B cell (primary cell): Measurements from ENCODE around the gene TMCO6. TPM values are rescaled to one million over a fixed set of nuclear protein-coding genes. Genes with fewer than 3 reads are reported as not detected.

Experiments
- ATAC-seq: fragments of 200-7000 bp; cut with Tn5 transposase; one replicate; pipeline ENCODE4 v1.10.0; 2021; ENCODE audit warnings: low read depth, mild to moderate bottlenecking, moderate number of reproducible peaks, moderate library complexity
- CTCF ChIA-PET: fragments of 350-600 bp; sonication (Branson Sonifier 250); formaldehyde crosslinking; loops from one replicate; lab custom pipeline; 2021; ENCODE audit warnings: antibody characterized with exemption, inconsistent platforms; lab: Charles Lee
- POLR2A ChIA-PET: fragments of 350-600 bp; sonication (Branson Sonifier 250); formaldehyde crosslinking; loops from one replicate; lab custom pipeline; 2021; ENCODE audit warnings: antibody characterized with exemption; lab: Charles Lee
- DNase-seq: peaks from one replicate; pipeline ENCODE4 v3.0.0; 2013
- H2AFZ ChIP-seq: 2 replicates; pipeline ENCODE4 v1.6.1; 2012; ENCODE audit warnings: mild to moderate bottlenecking, low read depth, low read length; ENCODE audit not compliant: insufficient read depth, poor library complexity, severe bottlenecking
- H3K27ac ChIP-seq, 2 donors: 1 replicate in 1 of 2; 2 replicates in 1 of 2; pipeline ENCODE4 v1.5.1; 2012 to 2013; ENCODE audit warnings: low read length in 2 of 2, mild to moderate bottlenecking in 2 of 2, moderate library complexity in 1 of 2
- H3K27me3 ChIP-seq, 4 experiments: fragments of 200-600 bp in 1 of 4; sonication (generic) in 1 of 4; replicated peaks in 1 of 4; 1 replicate in 2 of 4; 2 replicates in 2 of 4; pipeline versions ENCODE4 v1.6.1 to v1.7.0; 2013 to 2016; ENCODE audit warnings: low read length in 3 of 4, mild to moderate bottlenecking in 2 of 4, mixed read lengths in 1 of 4, moderate library complexity in 1 of 4; ENCODE audit not compliant: insufficient read depth in 4 of 4, control insufficient read depth in 3 of 4; ENCODE audit errors: control extremely low read depth in 1 of 4
- H3K36me3 ChIP-seq, 2 experiments: replicated peaks in 1 of 2; 1 replicate in 1 of 2; 2 replicates in 1 of 2; pipeline versions ENCODE4 v1.6.1 to v1.7.1; 2013; ENCODE audit warnings: low read length in 1 of 2; ENCODE audit not compliant: insufficient read depth in 2 of 2, control insufficient read depth in 1 of 2; ENCODE audit errors: control extremely low read depth in 1 of 2, extremely low read depth in 1 of 2
- H3K4me1 ChIP-seq, 2 donors: fragments of 200-600 bp in 1 of 2; sonication (generic) in 1 of 2; 1 replicate in 1 of 2; 2 replicates in 1 of 2; pipeline versions ENCODE4 v1.5.1 to v1.6.1; 2013 to 2017; ENCODE audit warnings: low read length in 2 of 2; ENCODE audit not compliant: control insufficient read depth in 2 of 2, insufficient read depth in 2 of 2
- H3K4me2 ChIP-seq: replicated peaks from 2 replicates; pipeline ENCODE3; 2012; ENCODE audit warnings: mild to moderate bottlenecking, low read depth, low read length; ENCODE audit not compliant: poor library complexity, severe bottlenecking
- H3K4me3 ChIP-seq, 5 experiments: fragments of 200-600 bp in 1 of 5; sonication (generic) in 1 of 5; 1 replicate in 3 of 5; 2 replicates in 2 of 5; pipeline versions ENCODE4 v1.5.1 to v1.7.0; 2011 to 2016; ENCODE audit warnings: low read length in 4 of 5, mild to moderate bottlenecking in 4 of 5, low read depth in 2 of 5, control low read depth in 1 of 5, moderate library complexity in 1 of 5; ENCODE audit not compliant: insufficient read depth in 1 of 5; ENCODE audit errors: control extremely low read depth in 1 of 5, extremely low read depth in 1 of 5
- H3K79me2 ChIP-seq: fragments of 200-600 bp; sonication (generic); one replicate; pipeline ENCODE4 v1.6.0; 2016; ENCODE audit warnings: low read length; ENCODE audit not compliant: control insufficient read depth, insufficient read depth
- H3K9ac ChIP-seq: fragments of 200-600 bp; sonication (generic); 2 replicates; pipeline ENCODE4 v1.6.1; 2017; ENCODE audit warnings: mild to moderate bottlenecking, low read length, moderate library complexity
- H3K9me3 ChIP-seq, 3 donors: one replicate each; pipeline versions ENCODE4 v1.6.1 to v1.7.1; 2013; ENCODE audit warnings: low read length in 2 of 3; ENCODE audit not compliant: control insufficient read depth in 2 of 3, insufficient read depth in 1 of 3; ENCODE audit errors: control extremely low read depth in 1 of 3
- H4K20me1 ChIP-seq: 2 replicates; pipeline ENCODE4 v1.6.0; 2012; ENCODE audit warnings: mild to moderate bottlenecking, low read length; ENCODE audit not compliant: insufficient read depth, control insufficient read depth, poor library complexity, severe bottlenecking
- H3K27ac Mint-ChIP-seq: one replicate; pipeline ENCODE4 v1.8.0; 2021; ENCODE audit warnings: mixed read lengths
- H3K27me3 Mint-ChIP-seq: one replicate; pipeline ENCODE4 v1.8.0; 2021; ENCODE audit warnings: mixed read lengths
- H3K4me1 Mint-ChIP-seq: one replicate; pipeline ENCODE4 v1.8.0; 2021; ENCODE audit warnings: mixed read lengths
- H3K4me3 Mint-ChIP-seq: one replicate; pipeline ENCODE4 v1.8.0; 2021; ENCODE audit warnings: mixed read lengths
- H3K9me3 Mint-ChIP-seq: one replicate; pipeline ENCODE4 v1.8.0; 2022; ENCODE audit warnings: mixed read lengths; ENCODE audit not compliant: insufficient read depth
- EZH2 ChIP-seq: IDR thresholded peaks from 2 replicates; pipeline ENCODE4 v1.6.1; 2012; ENCODE audit warnings: borderline replicate concordance, low read depth, mild to moderate bottlenecking, moderate library complexity, low read length; ENCODE audit not compliant: insufficient read depth, poor library complexity, severe bottlenecking
- WGBS: methylation state at CpG from one replicate; pipeline ENCODE4 v1.1.5; 2013; ENCODE audit warnings: missing lambda C conversion rate; ENCODE audit not compliant: insufficient coverage; 5-methylcytosine and 5-hydroxymethylcytosine counted together
- intact Hi-C: fragments of 100-400 bp; cut with micrococcal nuclease; formaldehyde crosslinking; loops from one replicate; pipeline ENCODE4 v1.10.0; 2022
- polyA plus RNA-seq: library from polyadenylated mRNA; depleted of rRNA; stranded (reverse); fragments of >200 nt; gene quantifications from 2 replicates; pipeline ENCODE4 v1.2.3, GENCODE V29; 2012
- total RNA-seq, 2 donors: library from RNA; stranded (reverse); fragments of 120-200 nt in 1 of 2; gene quantifications; 1 replicate in 1 of 2; 2 replicates in 1 of 2; pipeline versions ENCODE4 v1.2.3 to v1.2.4, GENCODE V29; 2013 to 2022
- TF ChIP-seq, protein P1 (sequence below): fragments of 200-600 bp; IDR thresholded peaks from one replicate; pipeline ENCODE4 v1.8.0; 2022; ENCODE audit warnings: antibody characterized with exemption, mild to moderate bottlenecking

The TMCO6 gene
- total and polyA plus RNA-seq, 2 donors (not counting 1 experiment from before 2014, with no cell fraction given), result 33.3 to 70.4 TPM

DNA sequence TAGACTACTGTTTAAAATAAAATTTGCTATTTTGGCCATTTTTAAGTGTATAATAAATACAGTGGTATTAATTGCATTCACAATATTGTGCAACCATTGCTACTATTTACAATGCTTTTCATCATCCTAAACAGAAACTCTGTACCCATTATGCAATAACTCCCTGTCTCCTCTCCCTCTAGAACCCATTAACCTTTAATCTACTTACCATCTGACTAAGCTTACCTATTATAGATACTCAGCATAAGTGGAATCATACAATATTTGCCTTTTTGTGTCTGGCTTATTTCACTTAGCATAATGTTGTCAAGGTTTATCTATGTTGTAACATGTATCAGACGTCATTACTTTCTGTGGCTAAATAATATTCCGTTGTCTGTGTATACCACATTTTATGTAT, 32.2 kb upstream of the TMCO6 start:
- DNase-seq (no peak), ATAC-seq (no peak)
- TF ChIP-seq, protein P1, sequence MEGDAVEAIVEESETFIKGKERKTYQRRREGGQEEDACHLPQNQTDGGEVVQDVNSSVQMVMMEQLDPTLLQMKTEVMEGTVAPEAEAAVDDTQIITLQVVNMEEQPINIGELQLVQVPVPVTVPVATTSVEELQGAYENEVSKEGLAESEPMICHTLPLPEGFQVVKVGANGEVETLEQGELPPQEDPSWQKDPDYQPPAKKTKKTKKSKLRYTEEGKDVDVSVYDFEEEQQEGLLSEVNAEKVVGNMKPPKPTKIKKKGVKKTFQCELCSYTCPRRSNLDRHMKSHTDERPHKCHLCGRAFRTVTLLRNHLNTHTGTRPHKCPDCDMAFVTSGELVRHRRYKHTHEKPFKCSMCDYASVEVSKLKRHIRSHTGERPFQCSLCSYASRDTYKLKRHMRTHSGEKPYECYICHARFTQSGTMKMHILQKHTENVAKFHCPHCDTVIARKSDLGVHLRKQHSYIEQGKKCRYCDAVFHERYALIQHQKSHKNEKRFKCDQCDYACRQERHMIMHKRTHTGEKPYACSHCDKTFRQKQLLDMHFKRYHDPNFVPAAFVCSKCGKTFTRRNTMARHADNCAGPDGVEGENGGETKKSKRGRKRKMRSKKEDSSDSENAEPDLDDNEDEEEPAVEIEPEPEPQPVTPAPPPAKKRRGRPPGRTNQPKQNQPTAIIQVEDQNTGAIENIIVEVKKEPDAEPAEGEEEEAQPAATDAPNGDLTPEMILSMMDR, result no peak
- TF ChIP-seq EZH2, result no peak
- Histone ChIP-seq H3K4me2 (no peak overlapping the region), H3K27ac (no peak overlapping the region), H3K9me3 (no peaks in the 10 kb centered on the region), H3K27me3 (no peaks in the 10 kb centered on the region), H3K4me1 (peaks cover 3 to 4% of the 10 kb centered on the region in 2 donors), H2AFZ (no peak overlapping the region), H3K36me3 (no peaks in the 10 kb centered on the region), H3K79me2 (no peaks in the 10 kb centered on the region), H3K4me3 (no peak overlapping the region), H3K9ac (no peak overlapping the region), H4K20me1 (no peaks in the 10 kb centered on the region)
- no peak overlapping the region for H3K4me3 Mint-ChIP-seq
- H3K9me3 Mint-ChIP-seq, result no peaks in the 10 kb centered on the region
- intact Hi-C loops, result no loop called here
- CTCF ChIA-PET, result interaction anchor here (1.3 kb wide), 1 partner anchor 15 kb away, joined by 3 read pairs; no protein-coding TSS in a partner anchor
- peaks cover 8% of the 10 kb centered on the region for H3K4me1 Mint-ChIP-seq
- no peak overlapping the region for H3K27ac Mint-ChIP-seq
- POLR2A ChIA-PET, result no interaction called here
- H3K27me3 Mint-ChIP-seq, result peaks cover 3% of the 10 kb centered on the region
- WGBS, result no CpG with 5 or more reads among the region's 2 CpGs

DNA sequence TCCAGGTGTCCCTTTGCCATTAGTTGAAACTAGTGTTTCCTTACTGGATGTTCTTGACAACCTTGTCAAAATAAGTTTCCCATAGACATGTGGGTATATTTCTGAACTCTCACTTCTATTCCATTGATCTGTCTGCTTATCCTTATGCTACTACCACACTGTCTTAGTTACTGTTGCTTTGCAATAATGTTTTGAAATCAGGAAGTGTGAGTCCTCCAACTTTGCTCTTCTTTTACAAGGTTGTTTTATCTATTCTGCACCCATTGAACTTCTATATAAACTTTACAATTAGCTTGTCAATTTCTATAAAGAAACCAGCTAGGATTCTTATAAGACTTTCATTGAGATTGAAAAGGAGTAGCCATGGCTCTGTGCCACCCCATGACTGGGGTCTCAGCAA, 30.5 kb upstream of the TMCO6 start:
- ChIA-PET CTCF (no interaction called here), POLR2A (no interaction called here)
- H3K27ac Mint-ChIP-seq, result no peak overlapping the region
- intact Hi-C loops, result no loop called here
- peaks cover 13 to 15% of the 10 kb centered on the region in 2 donors for H3K4me1 ChIP-seq
- H3K79me2 ChIP-seq, result no peaks in the 10 kb centered on the region
- no peak overlapping the region for H2AFZ ChIP-seq
- no peak overlapping the region for H3K4me3 ChIP-seq
- peaks cover 16% of the 10 kb centered on the region for H3K4me1 Mint-ChIP-seq
- no peaks in the 10 kb centered on the region for H4K20me1 ChIP-seq
- no peak overlapping the region for H3K27ac ChIP-seq
- H3K9me3 ChIP-seq, result no peaks in the 10 kb centered on the region
- H3K36me3 ChIP-seq, result no peaks in the 10 kb centered on the region
- H3K27me3 Mint-ChIP-seq, result peaks cover 3% of the 10 kb centered on the region
- H3K9ac ChIP-seq, result no peak overlapping the region
- TF ChIP-seq EZH2, result no peak
- TF ChIP-seq, protein P1, result no peak
- ATAC-seq (no peak), DNase-seq (no peak)
- H3K27me3 ChIP-seq, result no peaks in the 10 kb centered on the region
- no peak overlapping the region for H3K4me2 ChIP-seq
- no peaks in the 10 kb centered on the region for H3K9me3 Mint-ChIP-seq
- no peak overlapping the region for H3K4me3 Mint-ChIP-seq
